ENCODE results near the gene GFOD2. TPM values are rescaled to one million over a fixed set of nuclear protein-coding genes. Genes with fewer than 3 reads are reported as not detected.

The GFOD2 gene
- total RNA-seq, 1 donor from 2014 or later: 86.7 TPM

DNA sequence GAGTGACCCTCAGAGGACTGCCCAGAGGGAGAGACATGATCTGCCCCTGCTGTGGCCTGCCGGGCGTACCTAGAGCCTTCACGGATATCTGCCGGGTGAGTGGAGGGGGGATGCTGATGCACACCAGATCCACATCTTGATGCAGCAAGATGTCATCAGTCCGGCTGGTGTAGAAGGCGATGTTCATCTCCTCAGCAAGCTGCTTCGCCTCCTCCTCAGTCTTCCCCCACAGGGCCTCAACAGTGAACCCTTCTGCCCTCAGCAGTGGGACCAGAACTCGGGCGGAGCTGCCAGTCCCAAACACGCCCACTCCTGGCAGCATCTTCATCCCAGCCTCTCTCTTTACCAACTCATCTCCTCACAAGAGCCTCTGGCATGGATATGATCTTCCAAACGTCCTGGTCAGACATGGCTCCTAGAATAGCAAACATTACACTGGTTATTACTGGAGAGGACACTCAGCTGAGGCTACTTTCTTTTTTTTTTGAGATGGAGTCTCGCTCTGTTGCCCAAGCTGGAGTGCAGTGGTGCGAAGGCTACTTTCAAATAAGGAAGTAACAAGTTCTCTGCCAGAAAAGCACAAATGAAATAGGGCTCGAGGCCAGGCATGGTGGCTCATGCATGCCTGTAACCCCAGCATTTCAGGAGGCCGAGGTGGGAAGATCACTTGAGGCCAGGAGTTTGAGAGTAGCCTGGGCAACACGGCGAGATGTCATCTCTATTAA is 33.6 kb downstream of the GFOD2 start:
- Mint-ChIP-seq H3K9me3 (ENCODE audit: unreplicated experiment) (no peaks in the 10 kb centered on the region), H3K4me1 (ENCODE audit: low read depth, unreplicated experiment) (no peaks in the 10 kb centered on the region), H3K36me3 (ENCODE audit: unreplicated experiment) (no peaks in the 10 kb centered on the region), H3K27ac (ENCODE audit: unreplicated experiment) (no peak overlapping the region), H3K4me3 (ENCODE audit: unreplicated experiment) (no peak overlapping the region), H3K27me3 (ENCODE audit: unreplicated experiment) (no peaks in the 10 kb centered on the region)
- no peak for DNase-seq
- no peak for TF ChIP-seq CTCF (IDR thresholded peaks at IDR 0.05; ENCODE audit: partially characterized antibody, unreplicated experiment)

DNA sequence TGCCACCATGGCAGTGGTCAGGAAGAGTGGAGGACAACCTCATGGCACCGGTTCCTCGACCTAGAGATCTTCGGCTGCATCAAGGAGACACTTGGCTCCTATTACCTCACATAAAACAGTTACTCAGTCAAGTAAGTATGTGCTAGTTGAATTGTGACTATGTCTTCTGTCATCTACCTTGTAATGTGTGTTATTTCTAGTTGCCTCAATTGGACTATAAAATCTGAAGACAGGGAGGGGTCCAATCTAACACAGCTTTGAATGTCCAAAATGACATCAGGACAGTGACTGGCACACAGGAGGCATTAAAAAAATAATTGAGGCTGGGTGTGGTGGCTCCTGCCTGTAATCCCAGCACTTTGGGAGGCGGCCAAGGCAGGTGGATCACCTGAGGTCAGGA is 35.3 kb downstream of the GFOD2 start:
- no peak for DNase-seq
- no peak overlapping the region for H3K27ac Mint-ChIP-seq (ENCODE audit: unreplicated experiment)
- TF ChIP-seq CTCF (IDR thresholded peaks at IDR 0.05; ENCODE audit: partially characterized antibody, unreplicated experiment): no peak
- H3K4me3 Mint-ChIP-seq (ENCODE audit: unreplicated experiment): no peak overlapping the region
- H3K36me3 Mint-ChIP-seq (ENCODE audit: unreplicated experiment): no peaks in the 10 kb centered on the region
- H3K27me3 Mint-ChIP-seq (ENCODE audit: unreplicated experiment): no peaks in the 10 kb centered on the region
- H3K4me1 Mint-ChIP-seq (ENCODE audit: low read depth, unreplicated experiment): no peaks in the 10 kb centered on the region
- no peaks in the 10 kb centered on the region for H3K9me3 Mint-ChIP-seq (ENCODE audit: unreplicated experiment)

GRCh38 chr16:67679935-67680897 is 38.9 kb downstream of the GFOD2 start:
- Mint-ChIP-seq H3K27ac (ENCODE audit: unreplicated experiment) (no peak overlapping the region), H3K4me3 (ENCODE audit: unreplicated experiment) (no peak overlapping the region), H3K36me3 (ENCODE audit: unreplicated experiment) (no peaks in the 10 kb centered on the region), H3K9me3 (ENCODE audit: unreplicated experiment) (peaks cover 2% of the 10 kb centered on the region), H3K4me1 (ENCODE audit: low read depth, unreplicated experiment) (no peaks in the 10 kb centered on the region), H3K27me3 (ENCODE audit: unreplicated experiment) (no peaks in the 10 kb centered on the region)
- no peak for TF ChIP-seq CTCF (IDR thresholded peaks at IDR 0.05; ENCODE audit: partially characterized antibody, unreplicated experiment)
- DNase-seq: no peak

- Mint-ChIP-seq H3K27ac (ENCODE audit: unreplicated experiment) (no peak overlapping the region), H3K4me1 (ENCODE audit: low read depth, unreplicated experiment) (peaks cover 6% of the 10 kb centered on the region), H3K4me3 (ENCODE audit: unreplicated experiment) (no peak overlapping the region), H3K27me3 (ENCODE audit: unreplicated experiment) (no peaks in the 10 kb centered on the region), H3K36me3 (ENCODE audit: unreplicated experiment) (no peaks in the 10 kb centered on the region), H3K9me3 (ENCODE audit: unreplicated experiment) (peaks cover 5% of the 10 kb centered on the region)
- TF ChIP-seq CTCF (IDR thresholded peaks at IDR 0.05; ENCODE audit: partially characterized antibody, unreplicated experiment): no peak
- DNase-seq: no peak
Observed at GRCh38 chr16:67678354-67679023, 40.6 kb downstream of the GFOD2 start.

Measured in glutamatergic neuron (in vitro differentiated cells).